GM12878 (cell line): ENCODE results near the gene LANCL3. TPM values are rescaled to one million over a fixed set of nuclear protein-coding genes. Genes with fewer than 3 reads are reported as not detected.

Source experiments
- ATAC-seq: fragments of 200-7000 bp; cut with Tn5 transposase; 3 replicates; pipeline ENCODE4 v1.9.1; 2020; ENCODE audit warnings: mild to moderate bottlenecking, moderate library complexity
- BruUV-seq: library from RNA; stranded (reverse); fragments of 400-500 nt; replicated peaks from 2 replicates; lab custom pipeline; 2021; lab: Mats Ljungman, UMichigan
- CTCF ChIA-PET: fragments of 300-600 bp; sonication (Branson Sonifier 250); formaldehyde crosslinking; extraction: SDS; loops from one replicate; lab custom pipeline; 2021; ENCODE audit warnings: inconsistent platforms; lab: Yijun Ruan, JAX
- POLR2A ChIA-PET: fragments of 350-600 bp; formaldehyde crosslinking; extraction: SDS; loops from one replicate; lab custom pipeline; 2021; ENCODE audit warnings: inconsistent platforms; lab: Charles Lee
- RAD21 ChIA-PET: fragments of 300-600 bp; sonication (Branson Sonifier 250); formaldehyde crosslinking; loops from one replicate; lab custom pipeline; 2023; ENCODE audit warnings: antibody characterized with exemption; ENCODE audit not compliant: unreplicated experiment; lab: Charles Lee
- SMC1A ChIA-PET: fragments of 300-600 bp; sonication (Branson Sonifier 250); formaldehyde crosslinking; loops from one replicate; lab custom pipeline; 2023; ENCODE audit not compliant: unreplicated experiment, uncharacterized antibody; lab: Charles Lee
- DNase-seq: peaks from one replicate; pipeline ENCODE4 v3.0.0-alpha.2; 2011; ENCODE audit warnings: low read depth, low spot score
- FAIRE-seq: peaks from 3 replicates; lab custom pipeline; 2011; peaks lifted over from hg19 to GRCh38; lab: Jason Lieb, UNC
- H2AFZ ChIP-seq: 2 replicates; pipeline ENCODE4 v1.6.0; 2011; ENCODE audit warnings: low read depth, low read length, control low read depth; ENCODE audit not compliant: control insufficient read depth
- H3K27ac ChIP-seq: 2 replicates; pipeline ENCODE4 v1.5.1; 2011; ENCODE audit warnings: control low read depth; ENCODE audit not compliant: control insufficient read depth, insufficient read depth
- H3K27me3 ChIP-seq, 2 experiments: replicated peaks in 1 of 2; 2 replicates each; pipeline versions ENCODE4 v1.6.0 to v1.6.1; 2011; ENCODE audit warnings: low read length in 1 of 2; ENCODE audit not compliant: control insufficient read depth in 2 of 2, insufficient read depth in 2 of 2
- H3K36me3 ChIP-seq, 2 experiments: 2 replicates each; pipeline ENCODE4 v1.5.1; 2011; ENCODE audit warnings: low read length in 1 of 2; ENCODE audit not compliant: control insufficient read depth in 2 of 2, insufficient read depth in 2 of 2
- H3K4me1 ChIP-seq: 2 replicates; pipeline ENCODE4 v1.6.1; 2011; ENCODE audit warnings: mild to moderate bottlenecking, low read length, moderate library complexity, mixed read lengths; ENCODE audit not compliant: control insufficient read depth, insufficient read depth
- H3K4me2 ChIP-seq: 2 replicates; pipeline ENCODE4 v1.6.0; 2011; ENCODE audit warnings: control low read depth; ENCODE audit not compliant: control insufficient read depth, insufficient read depth
- H3K4me3 ChIP-seq: fragments of 200-600 bp; sonication (generic); 2 replicates; pipeline ENCODE4 v1.5.1; 2016
- H3K79me2 ChIP-seq: 2 replicates; pipeline ENCODE4 v1.6.0; 2011; ENCODE audit warnings: low read length; ENCODE audit not compliant: control insufficient read depth, insufficient read depth
- H3K9ac ChIP-seq: 2 replicates; pipeline ENCODE4 v1.8.0; 2011; ENCODE audit warnings: low read length, control low read depth, mixed read lengths; ENCODE audit not compliant: control insufficient read depth, insufficient read depth
- H3K9me3 ChIP-seq: replicated peaks from 3 replicates; pipeline ENCODE4 v1.5.1; 2011; ENCODE audit warnings: mild to moderate bottlenecking, low read length; ENCODE audit not compliant: control insufficient read depth, insufficient read depth
- H4K20me1 ChIP-seq: 2 replicates; pipeline ENCODE4 v1.6.0; 2011; ENCODE audit not compliant: control insufficient read depth, insufficient read depth
- NBN ChIP-seq: fragments of 450-650 bp; IDR thresholded peaks from 2 replicates; pipeline ENCODE4 v1.6.1; 2016
- NR2C2 ChIP-seq: IDR thresholded peaks from 2 replicates; pipeline ENCODE4 v1.6.1; 2011; ENCODE audit warnings: borderline replicate concordance, low read depth; ENCODE audit not compliant: control insufficient read depth, insufficient read length
- RAD21 ChIP-seq: IDR thresholded peaks from 2 replicates; pipeline ENCODE4 v1.6.1; 2011; ENCODE audit warnings: mild to moderate bottlenecking, low read depth, low read length, moderate library complexity; ENCODE audit not compliant: insufficient read depth
- RELA ChIP-seq: fragments of 450-650 bp; IDR thresholded peaks from 2 replicates; pipeline ENCODE4 v1.8.0; 2014; ENCODE audit warnings: borderline replicate concordance; ENCODE audit not compliant: partially characterized antibody
- USF2 ChIP-seq: IDR thresholded peaks from 2 replicates; pipeline ENCODE4 v1.6.1; 2011; ENCODE audit warnings: low read depth, low read length, improper control_type of control experiment, borderline replicate concordance
- WGBS: methylation state at CpG from one replicate; pipeline ENCODE4 v1.1.6; 2016; ENCODE audit warnings: low lambda C conversion rate; ENCODE audit not compliant: insufficient replicate concordance, insufficient coverage; ENCODE audit errors: missing lambda C conversion rate; 5-methylcytosine and 5-hydroxymethylcytosine counted together
- in situ Hi-C: fragments of 300-500 bp; cut with MboI; formaldehyde crosslinking; loops from 9 replicates; pipeline ENCODE4 v1.14.3; 2018; ENCODE audit warnings: mixed read lengths
- intact Hi-C: fragments of 100-400 bp; cut with micrococcal nuclease; formaldehyde crosslinking; loops from one replicate; pipeline ENCODE4 v1.14.2; 2022; ENCODE audit not compliant: unreplicated experiment
- polyA plus RNA-seq, 11 experiments: library from polyadenylated mRNA; depleted of rRNA in 4 of 11; unstranded in 6 of 11; stranded (reverse) in 5 of 11; fragments of >200 nt; fragmentation: Nextera tagmentation in 4 of 11; fragmentation: Illumina TruSeq in 1 of 11; extraction: Ambion mirVana in 4 of 11; extraction: Trizol in 1 of 11; gene quantifications; 1 replicate in 1 of 11; 2 replicates in 10 of 11; pipeline versions ENCODE4 v1.2.1 to v1.2.3, GENCODE V29; 2011 to 2016; ENCODE audit warnings: inconsistent platforms in 2 of 11, missing spikeins in 2 of 11, low read depth in 1 of 11
- total RNA-seq, 4 experiments: library from RNA; depleted of rRNA in 3 of 4; stranded (reverse); fragments of >200 nt in 3 of 4; fragmentation: Illumina TruSeq in 1 of 4; extraction: Trizol in 1 of 4; gene quantifications; 2 replicates each; pipeline versions ENCODE4 v1.2.1 to v1.2.3, GENCODE V29; 2013 to 2021
- TF ChIP-seq, protein P1 (sequence below): IDR thresholded peaks from 2 replicates; pipeline ENCODE4 v1.6.1; 2011; ENCODE audit warnings: borderline replicate concordance, low read depth, mild to moderate bottlenecking, moderate library complexity, mixed read lengths, low read length; ENCODE audit not compliant: insufficient read depth; ENCODE audit errors: extremely low read length
- TF ChIP-seq, protein P2 (sequence below): fragments of 450-650 bp; IDR thresholded peaks from 2 replicates; pipeline ENCODE4 v1.6.1; 2017; ENCODE audit warnings: mild to moderate bottlenecking
- TF ChIP-seq, protein P3 (sequence below): fragments of 450-650 bp; IDR thresholded peaks from 2 replicates; pipeline ENCODE4 v1.6.1; 2016; ENCODE audit warnings: mild to moderate bottlenecking

LANCL3 gene
- total and polyA plus RNA-seq, 10 of the 15 experiments (the other 5 are each of a cell fraction or from before 2014, with no cell fraction given): not detected

GRCh38 chrX:37638047-37638446 lies 66.6 kb downstream of the LANCL3 start:
- Histone ChIP-seq H2AFZ (no peak overlapping the region), H4K20me1 (no peaks in the 10 kb centered on the region), H3K4me2 (no peak overlapping the region), H3K4me3 (no peak overlapping the region), H3K4me1 (no peaks in the 10 kb centered on the region), H3K36me3 (no peaks in the 10 kb centered on the region), H3K27ac (no peak overlapping the region), H3K9ac (no peak overlapping the region), H3K79me2 (no peaks in the 10 kb centered on the region), H3K9me3 (no peaks in the 10 kb centered on the region), H3K27me3 (no peaks in the 10 kb centered on the region)
- no peak; the same call in 2 of the 3 replicates for ATAC-seq
- FAIRE-seq: no peak
- CTCF ChIA-PET: no interaction called here
- intact Hi-C loops (no loop called here), in situ Hi-C loops (no loop called here)
- POLR2A ChIA-PET: no interaction called here
- BruUV-seq: no TSS peak
- no peak for DNase-seq
- SMC1A ChIA-PET: no interaction called here
- TF ChIP-seq USF2: no peak
- TF ChIP-seq, protein P1, sequence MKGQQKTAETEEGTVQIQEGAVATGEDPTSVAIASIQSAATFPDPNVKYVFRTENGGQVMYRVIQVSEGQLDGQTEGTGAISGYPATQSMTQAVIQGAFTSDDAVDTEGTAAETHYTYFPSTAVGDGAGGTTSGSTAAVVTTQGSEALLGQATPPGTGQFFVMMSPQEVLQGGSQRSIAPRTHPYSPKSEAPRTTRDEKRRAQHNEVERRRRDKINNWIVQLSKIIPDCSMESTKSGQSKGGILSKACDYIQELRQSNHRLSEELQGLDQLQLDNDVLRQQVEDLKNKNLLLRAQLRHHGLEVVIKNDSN: no peak
- RAD21 ChIA-PET: no interaction called here

DNA sequence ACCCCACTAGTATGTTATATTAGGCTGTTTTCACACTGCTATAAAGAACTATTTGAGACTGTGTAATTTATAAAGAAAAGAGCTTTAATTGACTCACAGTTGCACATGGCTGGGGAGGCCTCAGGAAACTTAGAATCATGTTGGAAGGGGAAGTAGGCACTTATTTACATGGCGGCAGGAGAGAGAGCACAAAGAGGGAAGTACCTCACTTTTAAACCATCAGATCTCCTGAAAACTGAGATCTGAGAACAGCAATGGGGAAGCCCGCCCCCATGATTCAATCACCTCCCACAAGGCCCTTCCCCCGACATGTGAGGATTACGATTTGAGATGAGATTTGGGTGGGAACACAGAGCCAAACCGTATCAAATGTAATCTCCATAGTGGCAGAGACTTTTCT lies 68.7 kb downstream of the LANCL3 start:
- Histone ChIP-seq H3K27ac (no peak overlapping the region), H3K4me2 (no peak overlapping the region), H3K9me3 (no peaks in the 10 kb centered on the region), H3K36me3 (no peaks in the 10 kb centered on the region), H3K4me3 (no peak overlapping the region), H4K20me1 (no peaks in the 10 kb centered on the region), H2AFZ (no peak overlapping the region), H3K9ac (no peak overlapping the region), H3K27me3 (no peaks in the 10 kb centered on the region; a peak in 2 of 4 replicates), H3K4me1 (no peaks in the 10 kb centered on the region), H3K79me2 (no peaks in the 10 kb centered on the region)
- ATAC-seq (no peak), DNase-seq (no peak), FAIRE-seq (no peak)
- 8% methylated on average over 5 of the region's 5 CpGs for WGBS
- SMC1A ChIA-PET: no interaction called here
- no TSS peak for BruUV-seq
- in situ Hi-C loops: no loop called here
- intact Hi-C loops: no loop called here
- TF ChIP-seq, protein P2, sequence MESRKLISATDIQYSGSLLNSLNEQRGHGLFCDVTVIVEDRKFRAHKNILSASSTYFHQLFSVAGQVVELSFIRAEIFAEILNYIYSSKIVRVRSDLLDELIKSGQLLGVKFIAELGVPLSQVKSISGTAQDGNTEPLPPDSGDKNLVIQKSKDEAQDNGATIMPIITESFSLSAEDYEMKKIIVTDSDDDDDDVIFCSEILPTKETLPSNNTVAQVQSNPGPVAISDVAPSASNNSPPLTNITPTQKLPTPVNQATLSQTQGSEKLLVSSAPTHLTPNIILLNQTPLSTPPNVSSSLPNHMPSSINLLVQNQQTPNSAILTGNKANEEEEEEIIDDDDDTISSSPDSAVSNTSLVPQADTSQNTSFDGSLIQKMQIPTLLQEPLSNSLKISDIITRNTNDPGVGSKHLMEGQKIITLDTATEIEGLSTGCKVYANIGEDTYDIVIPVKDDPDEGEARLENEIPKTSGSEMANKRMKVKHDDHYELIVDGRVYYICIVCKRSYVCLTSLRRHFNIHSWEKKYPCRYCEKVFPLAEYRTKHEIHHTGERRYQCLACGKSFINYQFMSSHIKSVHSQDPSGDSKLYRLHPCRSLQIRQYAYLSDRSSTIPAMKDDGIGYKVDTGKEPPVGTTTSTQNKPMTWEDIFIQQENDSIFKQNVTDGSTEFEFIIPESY: no peak
- TF ChIP-seq NR2C2 (no peak), RAD21 (no peak), NBN (no peak), RELA (no peak)
- TF ChIP-seq, protein P3, sequence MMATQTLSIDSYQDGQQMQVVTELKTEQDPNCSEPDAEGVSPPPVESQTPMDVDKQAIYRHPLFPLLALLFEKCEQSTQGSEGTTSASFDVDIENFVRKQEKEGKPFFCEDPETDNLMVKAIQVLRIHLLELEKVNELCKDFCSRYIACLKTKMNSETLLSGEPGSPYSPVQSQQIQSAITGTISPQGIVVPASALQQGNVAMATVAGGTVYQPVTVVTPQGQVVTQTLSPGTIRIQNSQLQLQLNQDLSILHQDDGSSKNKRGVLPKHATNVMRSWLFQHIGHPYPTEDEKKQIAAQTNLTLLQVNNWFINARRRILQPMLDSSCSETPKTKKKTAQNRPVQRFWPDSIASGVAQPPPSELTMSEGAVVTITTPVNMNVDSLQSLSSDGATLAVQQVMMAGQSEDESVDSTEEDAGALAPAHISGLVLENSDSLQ: no peak
- POLR2A ChIA-PET: no interaction called here
- CTCF ChIA-PET: no interaction called here
- RAD21 ChIA-PET: no interaction called here
